H1 (cell line): ENCODE measurements around the gene RNASE11. TPM values are rescaled to one million over a fixed set of nuclear protein-coding genes. Genes with fewer than 3 reads are reported as not detected.

Source experiments
- EZH2 ChIP-seq: fragments of 200-600 bp; sonication (generic); IDR thresholded peaks from 2 replicates; pipeline ENCODE4 v1.7.1; 2012; ENCODE audit warnings: low read depth, mild to moderate bottlenecking, moderate library complexity, low read length, inconsistent platforms; ENCODE audit not compliant: severe bottlenecking
- HDAC6 ChIP-seq: IDR thresholded peaks from one replicate; pipeline ENCODE4 v1.7.1; 2012; ENCODE audit warnings: low read depth, mild to moderate bottlenecking, inconsistent platforms, low read length, moderate library complexity
- SUZ12 ChIP-seq: fragments of 200-600 bp; sonication (generic); IDR thresholded peaks from 2 replicates; pipeline ENCODE4 v1.6.1; 2012; ENCODE audit warnings: mild to moderate bottlenecking, inconsistent platforms, low read length, moderate library complexity, mixed read lengths
- TAF1 ChIP-seq: IDR thresholded peaks from 2 replicates; pipeline ENCODE4 v1.6.1; 2011; ENCODE audit warnings: mild to moderate bottlenecking, low read depth, low read length
- TEAD4 ChIP-seq: IDR thresholded peaks from 2 replicates; pipeline ENCODE4 v1.6.1; 2012; ENCODE audit warnings: low read depth, low read length, inconsistent platforms, mixed read lengths
- polyA plus RNA-seq, 7 experiments: library from polyadenylated mRNA; depleted of rRNA in 3 of 7; stranded (reverse) in 5 of 7; unstranded in 2 of 7; fragments of >200 nt in 5 of 7; fragments of 200-250 nt in 2 of 7; gene quantifications; 1 replicate in 5 of 7; 2 replicates in 1 of 7; 4 replicates in 1 of 7; pipeline versions ENCODE4 v1.2.1 to v1.2.3, GENCODE V29; 2011 to 2013; ENCODE audit warnings: missing spikeins in 2 of 7, mixed read lengths in 2 of 7
- total RNA-seq: library from RNA; stranded (reverse); fragmentation: NEBNext Ultra II Directional; extraction: Animal tissue kit (Norgen Biotek cat#: 25700); gene quantifications from 2 replicates; pipeline ENCODE4 v1.2.1, GENCODE V29; 2021
- TF ChIP-seq, protein P1 (sequence below): fragments of 300-600 bp; sonication (generic); IDR thresholded peaks from 2 replicates; pipeline ENCODE4 v1.7.1; 2012; ENCODE audit warnings: low read length, moderate library complexity, mild to moderate bottlenecking, inconsistent platforms; ENCODE audit not compliant: insufficient replicate concordance

The RNASE11 gene
- total and polyA plus RNA-seq, 2 of the 8 experiments (the other 6 are each of a cell fraction or from before 2014, with no cell fraction given): not detected

DNA sequence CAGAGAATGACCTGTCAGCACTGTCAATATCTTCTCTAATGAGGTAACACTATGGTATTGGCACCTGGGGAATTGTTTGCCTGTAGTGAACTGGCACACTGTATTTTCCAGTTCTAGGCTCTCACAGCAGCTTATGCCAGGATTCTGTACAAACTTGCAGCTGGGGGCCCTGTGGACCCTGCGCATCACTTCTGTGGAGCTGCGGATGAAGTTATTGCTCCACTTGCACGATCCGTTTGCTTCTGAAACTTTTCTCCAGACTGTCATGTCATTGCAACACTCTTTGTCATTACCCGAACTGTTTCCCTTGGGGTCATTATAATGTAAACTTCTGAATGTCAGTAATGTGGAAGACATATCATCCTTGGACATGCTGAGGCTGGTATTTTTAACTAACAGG, 3.9 kb downstream of the RNASE11 start (continued):
- TF ChIP-seq SUZ12 (no peak), EZH2 (no peak), TAF1 (no peak), TEAD4 (no peak), HDAC6 (no peak)
- TF ChIP-seq, protein P1, sequence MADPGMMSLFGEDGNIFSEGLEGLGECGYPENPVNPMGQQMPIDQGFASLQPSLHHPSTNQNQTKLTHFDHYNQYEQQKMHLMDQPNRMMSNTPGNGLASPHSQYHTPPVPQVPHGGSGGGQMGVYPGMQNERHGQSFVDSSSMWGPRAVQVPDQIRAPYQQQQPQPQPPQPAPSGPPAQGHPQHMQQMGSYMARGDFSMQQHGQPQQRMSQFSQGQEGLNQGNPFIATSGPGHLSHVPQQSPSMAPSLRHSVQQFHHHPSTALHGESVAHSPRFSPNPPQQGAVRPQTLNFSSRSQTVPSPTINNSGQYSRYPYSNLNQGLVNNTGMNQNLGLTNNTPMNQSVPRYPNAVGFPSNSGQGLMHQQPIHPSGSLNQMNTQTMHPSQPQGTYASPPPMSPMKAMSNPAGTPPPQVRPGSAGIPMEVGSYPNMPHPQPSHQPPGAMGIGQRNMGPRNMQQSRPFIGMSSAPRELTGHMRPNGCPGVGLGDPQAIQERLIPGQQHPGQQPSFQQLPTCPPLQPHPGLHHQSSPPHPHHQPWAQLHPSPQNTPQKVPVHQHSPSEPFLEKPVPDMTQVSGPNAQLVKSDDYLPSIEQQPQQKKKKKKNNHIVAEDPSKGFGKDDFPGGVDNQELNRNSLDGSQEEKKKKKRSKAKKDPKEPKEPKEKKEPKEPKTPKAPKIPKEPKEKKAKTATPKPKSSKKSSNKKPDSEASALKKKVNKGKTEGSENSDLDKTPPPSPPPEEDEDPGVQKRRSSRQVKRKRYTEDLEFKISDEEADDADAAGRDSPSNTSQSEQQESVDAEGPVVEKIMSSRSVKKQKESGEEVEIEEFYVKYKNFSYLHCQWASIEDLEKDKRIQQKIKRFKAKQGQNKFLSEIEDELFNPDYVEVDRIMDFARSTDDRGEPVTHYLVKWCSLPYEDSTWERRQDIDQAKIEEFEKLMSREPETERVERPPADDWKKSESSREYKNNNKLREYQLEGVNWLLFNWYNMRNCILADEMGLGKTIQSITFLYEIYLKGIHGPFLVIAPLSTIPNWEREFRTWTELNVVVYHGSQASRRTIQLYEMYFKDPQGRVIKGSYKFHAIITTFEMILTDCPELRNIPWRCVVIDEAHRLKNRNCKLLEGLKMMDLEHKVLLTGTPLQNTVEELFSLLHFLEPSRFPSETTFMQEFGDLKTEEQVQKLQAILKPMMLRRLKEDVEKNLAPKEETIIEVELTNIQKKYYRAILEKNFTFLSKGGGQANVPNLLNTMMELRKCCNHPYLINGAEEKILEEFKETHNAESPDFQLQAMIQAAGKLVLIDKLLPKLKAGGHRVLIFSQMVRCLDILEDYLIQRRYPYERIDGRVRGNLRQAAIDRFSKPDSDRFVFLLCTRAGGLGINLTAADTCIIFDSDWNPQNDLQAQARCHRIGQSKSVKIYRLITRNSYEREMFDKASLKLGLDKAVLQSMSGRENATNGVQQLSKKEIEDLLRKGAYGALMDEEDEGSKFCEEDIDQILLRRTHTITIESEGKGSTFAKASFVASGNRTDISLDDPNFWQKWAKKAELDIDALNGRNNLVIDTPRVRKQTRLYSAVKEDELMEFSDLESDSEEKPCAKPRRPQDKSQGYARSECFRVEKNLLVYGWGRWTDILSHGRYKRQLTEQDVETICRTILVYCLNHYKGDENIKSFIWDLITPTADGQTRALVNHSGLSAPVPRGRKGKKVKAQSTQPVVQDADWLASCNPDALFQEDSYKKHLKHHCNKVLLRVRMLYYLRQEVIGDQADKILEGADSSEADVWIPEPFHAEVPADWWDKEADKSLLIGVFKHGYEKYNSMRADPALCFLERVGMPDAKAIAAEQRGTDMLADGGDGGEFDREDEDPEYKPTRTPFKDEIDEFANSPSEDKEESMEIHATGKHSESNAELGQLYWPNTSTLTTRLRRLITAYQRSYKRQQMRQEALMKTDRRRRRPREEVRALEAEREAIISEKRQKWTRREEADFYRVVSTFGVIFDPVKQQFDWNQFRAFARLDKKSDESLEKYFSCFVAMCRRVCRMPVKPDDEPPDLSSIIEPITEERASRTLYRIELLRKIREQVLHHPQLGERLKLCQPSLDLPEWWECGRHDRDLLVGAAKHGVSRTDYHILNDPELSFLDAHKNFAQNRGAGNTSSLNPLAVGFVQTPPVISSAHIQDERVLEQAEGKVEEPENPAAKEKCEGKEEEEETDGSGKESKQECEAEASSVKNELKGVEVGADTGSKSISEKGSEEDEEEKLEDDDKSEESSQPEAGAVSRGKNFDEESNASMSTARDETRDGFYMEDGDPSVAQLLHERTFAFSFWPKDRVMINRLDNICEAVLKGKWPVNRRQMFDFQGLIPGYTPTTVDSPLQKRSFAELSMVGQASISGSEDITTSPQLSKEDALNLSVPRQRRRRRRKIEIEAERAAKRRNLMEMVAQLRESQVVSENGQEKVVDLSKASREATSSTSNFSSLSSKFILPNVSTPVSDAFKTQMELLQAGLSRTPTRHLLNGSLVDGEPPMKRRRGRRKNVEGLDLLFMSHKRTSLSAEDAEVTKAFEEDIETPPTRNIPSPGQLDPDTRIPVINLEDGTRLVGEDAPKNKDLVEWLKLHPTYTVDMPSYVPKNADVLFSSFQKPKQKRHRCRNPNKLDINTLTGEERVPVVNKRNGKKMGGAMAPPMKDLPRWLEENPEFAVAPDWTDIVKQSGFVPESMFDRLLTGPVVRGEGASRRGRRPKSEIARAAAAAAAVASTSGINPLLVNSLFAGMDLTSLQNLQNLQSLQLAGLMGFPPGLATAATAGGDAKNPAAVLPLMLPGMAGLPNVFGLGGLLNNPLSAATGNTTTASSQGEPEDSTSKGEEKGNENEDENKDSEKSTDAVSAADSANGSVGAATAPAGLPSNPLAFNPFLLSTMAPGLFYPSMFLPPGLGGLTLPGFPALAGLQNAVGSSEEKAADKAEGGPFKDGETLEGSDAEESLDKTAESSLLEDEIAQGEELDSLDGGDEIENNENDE: no peak
